Urinary bladder (tissue), 4 donors: ENCODE results near the gene SCOC. TPM values are rescaled to one million over a fixed set of nuclear protein-coding genes. Genes with fewer than 3 reads are reported as not detected.
"Not testable (repeated sequence)": the region's sequence is repeated elsewhere in the genome, so short reads cannot be mapped to it uniquely, and the experiment has no call there.

Experiments
- DNase-seq: peaks from one replicate; pipeline ENCODE4 v3.0.0-alpha.2; 2015; ENCODE audit errors: extremely low spot score
- H3K27ac ChIP-seq: one replicate; pipeline ENCODE4 v1.5.1; 2013; ENCODE audit warnings: low read depth, mild to moderate bottlenecking, moderate library complexity
- H3K36me3 ChIP-seq: one replicate; pipeline ENCODE4 v1.6.1; 2013; ENCODE audit warnings: mild to moderate bottlenecking, moderate library complexity; ENCODE audit not compliant: insufficient read depth
- H3K4me1 ChIP-seq: one replicate; pipeline ENCODE4 v1.6.1; 2013; ENCODE audit warnings: mild to moderate bottlenecking, moderate library complexity; ENCODE audit not compliant: insufficient read depth
- H3K4me3 ChIP-seq: one replicate; pipeline ENCODE4 v1.5.1; 2013; ENCODE audit warnings: low read depth, low read length
- WGBS: extraction: QIAGEN DNeasy Blood & Tissue Kit; methylation state at CpG from one replicate; pipeline ENCODE4 v1.1.7; 2013; 5-methylcytosine and 5-hydroxymethylcytosine counted together
- polyA plus RNA-seq: library from polyadenylated mRNA; stranded (reverse); fragments of 200-250 nt; gene quantifications from one replicate; pipeline ENCODE4 v1.2.3, GENCODE V29; 2013
- total RNA-seq: library from RNA; depleted of rRNA; stranded (reverse); fragments of >200 nt; gene quantifications from one replicate; pipeline ENCODE4 v1.2.3, GENCODE V29; 2014
- donor health status: healthy with polysubstance abuse.
- donor health status: healthy.

SCOC gene
- total and polyA plus RNA-seq, 2 donors, result 59.9 to 73.0 TPM

DNA sequence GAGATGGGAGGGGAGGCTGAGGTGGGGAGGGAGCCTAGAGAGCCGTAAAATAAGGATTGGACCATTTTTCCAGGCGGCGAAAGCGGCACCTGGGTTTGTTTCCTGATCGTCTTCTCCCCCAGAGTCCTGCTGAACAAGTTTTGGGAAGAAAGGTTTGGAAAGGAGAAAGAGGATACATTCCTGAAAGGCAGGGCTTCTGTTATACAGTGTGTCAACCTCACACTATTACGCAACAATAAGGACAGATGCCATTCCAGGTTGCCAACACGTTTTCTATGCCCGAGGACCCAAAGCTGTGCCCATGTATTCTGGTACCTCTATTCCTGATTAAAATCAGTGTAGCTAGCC is 658 bp downstream of the SCOC start:
- Histone ChIP-seq H3K4me3 (peak overlapping the region; percentile 77), H3K27ac (peak overlapping the region; percentile 85), H3K4me1 (no peaks in the 10 kb centered on the region), H3K36me3 (no peaks in the 10 kb centered on the region)
- WGBS, result 4% methylated on average over 8 of the region's 8 CpGs
- no peak for DNase-seq

DNA sequence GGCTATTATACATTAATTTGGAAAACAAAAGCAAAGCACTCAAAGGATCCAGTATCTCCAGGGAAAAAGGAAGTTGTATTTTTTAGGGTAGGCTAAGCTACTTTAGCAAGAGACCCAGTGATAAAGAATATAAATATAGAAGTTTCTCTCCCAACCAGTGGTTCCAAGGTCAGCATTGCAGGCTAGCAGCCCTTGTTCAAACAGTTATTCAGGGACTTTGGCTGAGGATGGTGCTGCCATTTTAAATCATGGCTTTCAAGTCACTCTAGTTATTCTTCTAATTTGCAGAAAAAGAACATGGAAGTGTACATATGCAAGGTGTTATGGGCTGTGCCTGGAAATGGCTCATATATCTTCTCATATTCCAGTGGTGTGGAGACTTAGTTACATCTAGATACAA is 9.3 kb downstream of the SCOC start:
- no peak for DNase-seq
- H3K36me3 ChIP-seq, result peaks cover 6% of the 10 kb centered on the region
- H3K27ac ChIP-seq, result no peak overlapping the region
- no peak overlapping the region for H3K4me3 ChIP-seq
- H3K4me1 ChIP-seq, result no peaks in the 10 kb centered on the region

DNA sequence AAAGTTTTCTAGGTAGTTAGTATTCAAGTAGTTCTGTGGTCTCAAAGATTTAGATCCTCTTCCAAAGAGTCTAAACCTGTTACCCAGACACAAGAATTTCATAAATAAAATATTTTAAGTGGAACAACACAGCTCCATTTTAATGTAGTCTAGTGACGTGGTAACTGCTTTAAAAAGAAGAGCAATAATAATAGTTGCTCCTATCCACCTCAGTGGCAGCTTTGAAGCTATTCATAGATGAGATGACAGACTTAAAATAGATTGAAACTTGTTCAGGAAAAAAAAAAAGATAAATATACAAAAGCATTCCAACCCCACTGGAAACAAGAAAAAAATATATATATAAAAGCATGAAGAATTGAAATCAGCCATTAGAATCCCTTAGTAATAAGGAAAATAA is 14.6 kb downstream of the SCOC start:
- no peak overlapping the region for H3K4me3 ChIP-seq
- no peak for DNase-seq
- H3K27ac ChIP-seq, result no peak overlapping the region
- peaks cover 5% of the 10 kb centered on the region for H3K36me3 ChIP-seq
- 91% methylated on average over 1 of the region's 1 CpG for WGBS
- H3K4me1 ChIP-seq, result no peaks in the 10 kb centered on the region

DNA sequence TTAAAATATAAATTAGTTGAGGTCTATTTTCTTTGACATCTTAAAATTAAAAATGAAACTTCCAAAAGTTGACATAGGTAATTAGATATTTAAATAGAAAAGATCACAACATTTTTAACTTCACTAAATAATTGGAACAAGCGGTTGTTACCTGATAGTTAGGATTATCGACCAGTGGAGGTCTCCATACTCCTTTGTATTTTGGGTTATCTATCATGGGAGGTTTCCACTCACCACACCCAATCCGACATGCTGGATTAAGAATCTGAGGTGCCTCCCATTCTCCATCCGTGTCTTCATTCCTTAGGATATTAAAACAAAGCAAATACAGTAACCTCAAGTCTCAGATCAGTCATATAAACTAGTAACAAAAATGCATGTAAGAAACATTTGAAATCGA is 22.2 kb downstream of the SCOC start:
- 75% methylated on average over 5 of the region's 5 CpGs for WGBS
- H3K4me1 ChIP-seq, result no peaks in the 10 kb centered on the region
- DNase-seq, result no peak

DNA sequence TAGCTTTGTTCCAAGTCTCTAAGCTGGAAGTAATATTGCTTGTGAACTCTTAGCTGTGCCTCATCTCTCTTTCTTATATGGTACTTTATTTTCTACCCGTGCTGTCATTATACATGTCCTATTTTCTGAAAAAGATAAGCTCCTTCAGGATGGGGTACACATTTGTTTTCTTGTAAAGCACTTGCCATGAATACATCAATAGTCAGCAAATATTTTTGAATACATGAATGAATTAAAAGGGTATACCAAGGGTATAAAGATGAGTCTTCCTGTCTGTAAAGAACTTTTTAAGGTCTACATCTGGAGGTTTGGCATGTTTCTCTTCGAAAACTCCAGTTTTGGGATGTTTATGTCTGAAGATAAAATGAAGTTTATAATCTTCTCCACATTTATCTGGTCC is 26.7 kb downstream of the SCOC start:
- DNase-seq, result no peak
- Histone ChIP-seq H3K4me1 (no peaks in the 10 kb centered on the region), H3K27ac (no peak overlapping the region), H3K36me3 (no peaks in the 10 kb centered on the region), H3K4me3 (no peak overlapping the region)
- WGBS, result 40% methylated on average over 2 of the region's 2 CpGs

More for the DNA sequence above, 22.2 kb downstream of the SCOC start:
- Histone ChIP-seq H3K4me3 (no peak overlapping the region), H3K27ac (no peak overlapping the region), H3K36me3 (no peaks in the 10 kb centered on the region)

DNA sequence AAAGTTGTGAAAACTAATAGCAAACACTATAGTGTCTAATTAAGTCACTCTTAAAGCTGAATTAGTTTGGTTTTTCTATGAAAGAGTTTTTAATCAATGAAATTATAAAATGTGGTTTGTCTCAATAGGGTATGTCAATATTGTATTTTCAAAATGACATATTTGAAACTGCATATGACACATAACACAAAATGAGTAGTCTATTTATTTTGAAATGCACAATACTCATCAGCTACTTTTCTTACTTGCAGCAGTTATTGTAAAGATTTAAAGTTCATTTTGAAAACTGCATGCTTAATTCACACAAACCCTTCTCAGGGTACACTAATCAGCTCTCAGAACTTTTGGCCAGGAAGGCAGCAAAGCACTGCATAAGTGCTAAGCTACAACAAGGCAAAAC is 32.8 kb downstream of the SCOC start:
- no peak for DNase-seq
- H3K4me1 ChIP-seq, result no peaks in the 10 kb centered on the region
- no peak overlapping the region for H3K4me3 ChIP-seq
- H3K27ac ChIP-seq, result no peak overlapping the region
- no peaks in the 10 kb centered on the region for H3K36me3 ChIP-seq

DNA sequence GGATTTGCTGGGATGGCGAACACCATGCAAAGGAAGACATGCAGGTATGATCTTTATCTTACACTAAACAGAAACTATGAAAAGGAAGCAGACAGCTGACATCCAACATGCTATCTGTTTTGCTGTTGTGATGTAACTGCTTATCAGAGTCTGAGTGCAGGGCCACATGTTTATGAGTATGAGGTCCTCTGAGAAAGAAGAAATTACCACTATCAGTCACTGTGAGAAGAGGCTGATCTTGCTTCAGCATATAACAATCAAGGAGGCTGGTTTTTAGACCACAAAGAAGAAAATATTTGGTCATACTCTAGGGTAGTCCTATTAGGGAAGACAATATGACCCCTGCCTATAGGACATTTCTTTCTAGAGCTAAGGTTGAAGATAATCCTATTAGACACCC is 35.5 kb downstream of the SCOC start:
- DNase-seq, result no peak
- Histone ChIP-seq H3K27ac (no peak overlapping the region), H3K4me3 (no peak overlapping the region), H3K4me1 (no peaks in the 10 kb centered on the region), H3K36me3 (no peaks in the 10 kb centered on the region)
- 86% methylated on average over 1 of the region's 1 CpG for WGBS

DNA sequence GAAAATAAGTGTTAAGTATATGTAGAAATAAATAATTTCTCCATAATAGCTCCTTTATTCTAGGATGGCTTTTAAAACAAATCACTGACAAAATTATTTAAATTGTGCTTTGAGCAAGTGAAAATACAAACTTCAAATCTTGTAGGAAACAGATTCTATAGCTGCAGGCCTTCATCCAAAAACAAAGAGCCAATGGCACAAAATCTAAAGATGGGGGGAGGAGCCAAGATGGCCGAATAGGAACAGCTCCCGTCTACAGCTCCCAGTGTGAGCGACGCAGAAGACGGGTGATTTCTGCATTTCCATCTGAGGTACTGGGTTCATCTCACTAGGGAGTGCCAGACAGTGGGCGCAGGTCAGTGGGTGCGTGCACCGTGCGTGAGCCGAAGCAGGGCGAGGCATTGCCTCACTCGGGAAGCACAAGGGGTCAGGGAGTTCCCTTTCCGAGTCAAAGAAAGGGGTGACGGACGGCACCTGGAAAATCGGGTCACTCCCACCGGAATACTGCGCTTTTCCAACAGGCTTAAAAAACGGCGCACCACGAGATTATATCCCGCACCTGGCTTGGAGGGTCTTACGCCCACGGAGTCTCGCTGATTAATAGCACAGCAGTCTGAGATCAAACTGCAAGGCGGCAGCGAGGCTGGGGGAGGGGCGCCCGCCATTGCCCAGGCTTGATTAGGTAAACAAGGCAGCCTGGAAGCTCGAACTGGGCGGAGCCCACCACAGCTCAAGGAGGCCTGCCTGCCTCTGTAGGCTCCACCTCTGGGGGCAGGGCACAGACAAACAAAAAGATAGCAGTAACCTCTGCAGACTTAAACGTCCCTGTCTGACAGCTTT is 39.9 kb downstream of the SCOC start:
- not testable (repeated sequence) for H3K36me3 ChIP-seq, H3K4me1 ChIP-seq, DNase-seq, H3K4me3 ChIP-seq, H3K27ac ChIP-seq
- WGBS, result 92% methylated on average over 31 of the region's 32 CpGs

DNA sequence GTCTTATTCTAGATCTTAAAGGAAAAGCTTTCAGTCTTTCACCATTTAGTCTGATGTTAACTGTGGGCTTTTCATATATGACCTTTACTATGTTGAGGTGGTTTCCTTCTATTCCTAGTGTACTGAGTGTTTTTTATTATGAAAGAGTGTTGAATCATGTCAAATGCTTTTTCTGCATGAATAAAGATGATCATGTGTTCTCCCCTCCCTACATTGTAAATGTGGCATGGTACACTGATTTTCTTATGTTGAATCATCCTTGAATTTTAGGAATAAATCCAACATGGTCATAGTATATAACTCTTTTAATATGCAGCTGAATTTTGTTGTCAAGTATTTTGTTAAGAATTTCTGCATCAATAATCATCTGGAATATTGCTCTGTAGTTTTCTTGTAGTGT is 49.7 kb downstream of the SCOC start:
- no peak for DNase-seq
- Histone ChIP-seq H3K27ac (no peak overlapping the region), H3K36me3 (no peaks in the 10 kb centered on the region), H3K4me1 (no peaks in the 10 kb centered on the region), H3K4me3 (no peak overlapping the region)

DNA sequence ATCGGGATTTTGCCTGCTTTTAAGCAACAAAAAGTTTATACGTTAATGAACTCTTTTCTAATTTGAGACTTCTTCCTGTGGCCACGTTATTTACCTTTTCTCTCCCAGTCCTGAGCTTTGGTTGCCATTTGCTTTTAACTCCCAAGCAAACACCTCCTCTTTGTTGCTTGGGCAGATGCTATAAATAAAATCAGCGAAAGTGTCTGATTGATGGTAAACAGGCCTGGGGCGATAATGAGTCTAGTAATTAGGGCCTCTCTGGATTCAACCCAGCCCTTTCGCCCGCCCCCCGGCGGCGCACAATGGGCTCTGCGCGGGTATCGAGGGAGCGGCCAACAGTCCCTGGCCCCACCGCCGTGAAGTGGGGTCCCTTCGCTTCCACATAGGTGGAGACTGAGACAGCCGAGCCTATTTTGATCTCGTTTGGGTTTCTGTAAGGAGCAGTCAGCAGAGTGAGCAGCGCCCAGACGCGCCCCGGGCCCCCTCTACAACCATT is 53.2 kb downstream of the SCOC start:
- Histone ChIP-seq H3K4me3 (peak overlapping the region; percentile 49), H3K4me1 (no peaks in the 10 kb centered on the region), H3K36me3 (no peaks in the 10 kb centered on the region), H3K27ac (no peak overlapping the region)
- 5% methylated on average over 23 of the region's 23 CpGs for WGBS
- DNase-seq, result no peak

DNA sequence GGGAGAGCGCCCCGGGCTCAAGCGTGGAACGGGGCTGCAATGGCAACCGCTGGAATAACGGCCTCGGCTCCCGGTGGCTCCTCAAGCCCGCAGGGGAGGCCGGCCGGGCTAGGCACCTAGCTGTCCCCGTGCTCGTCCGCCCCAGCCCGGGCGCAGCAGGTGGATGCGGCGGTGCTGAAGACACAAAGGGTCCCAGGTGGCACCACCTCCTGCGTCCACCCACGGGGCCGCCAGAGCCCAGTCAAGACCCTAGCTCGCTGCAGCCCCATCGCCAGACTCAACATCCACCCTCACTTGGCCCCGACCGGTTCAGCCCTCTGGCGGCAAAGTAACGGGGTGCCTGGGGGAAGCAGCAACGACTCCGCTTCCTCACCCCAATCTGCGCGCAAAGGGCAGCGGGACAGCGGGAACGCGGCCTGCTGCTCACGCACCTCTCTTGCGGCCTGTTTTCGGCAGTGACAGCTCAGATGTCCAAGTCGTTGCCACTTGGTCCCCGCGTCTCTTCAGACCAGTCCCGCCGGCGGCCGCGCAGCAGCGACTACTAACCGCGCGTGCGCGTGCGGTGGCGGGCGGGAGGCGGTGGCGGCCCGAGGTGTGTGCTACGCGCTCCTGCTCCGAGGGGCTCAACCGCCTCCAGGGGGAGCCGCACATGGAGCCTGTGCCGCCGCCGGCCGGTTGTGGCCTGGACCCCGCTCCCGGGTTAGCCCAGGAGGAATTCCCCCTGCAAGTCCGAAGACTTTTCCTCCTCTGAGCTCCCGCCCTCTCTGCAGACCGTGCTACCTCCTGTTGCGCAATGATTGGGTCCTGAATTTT is 53.9 kb downstream of the SCOC start, which contains the start of gene CLGN:
Gene CLGN (minus strand): TSS at position 543 of the 813 bp plus-strand sequence. CDS start 14,570 bp downstream, outside the sequence.
- peak within 1 kb of the TSS; percentile 49 for H3K4me3 ChIP-seq
- H3K4me1 ChIP-seq, result no peaks in the 10 kb centered on the region
- no peak within 1 kb of the TSS for H3K27ac ChIP-seq
- WGBS, result under 1% methylated on average over 73 of the region's 73 CpGs
- no peaks in the 10 kb centered on the region for H3K36me3 ChIP-seq
- DNase-seq, result peak; percentile 41

DNA sequence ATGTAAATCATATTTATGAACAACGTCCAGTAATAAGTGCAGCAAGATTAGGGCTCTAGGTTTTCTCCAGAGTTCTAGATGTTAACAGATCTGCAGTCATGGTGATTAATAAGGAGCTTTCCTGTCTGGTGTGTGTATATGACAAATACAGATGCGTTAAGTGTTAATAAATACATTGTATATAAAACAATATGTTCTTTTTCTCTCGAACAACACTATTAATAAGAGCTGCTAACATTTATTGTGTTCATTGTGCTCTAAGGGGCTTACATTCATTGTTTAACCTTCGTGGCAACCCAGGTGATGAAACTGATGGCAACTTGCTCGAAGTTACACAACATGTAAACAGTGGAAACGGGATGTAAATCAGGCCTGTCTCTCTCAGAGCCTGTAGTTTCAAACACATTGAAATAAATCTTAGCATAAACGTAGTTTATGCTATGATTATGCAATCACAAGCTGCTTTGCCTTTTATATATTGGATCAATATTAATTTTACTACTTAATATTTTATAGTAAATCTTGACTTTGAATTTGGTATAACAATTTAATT is 54.5 kb downstream of the SCOC start:
- no peak overlapping the region for H3K27ac ChIP-seq
- peak overlapping the region; percentile 49 for H3K4me3 ChIP-seq
- H3K36me3 ChIP-seq, result no peaks in the 10 kb centered on the region
- DNase-seq, result no peak
- 41% methylated on average over 7 of the region's 7 CpGs for WGBS
- H3K4me1 ChIP-seq, result no peaks in the 10 kb centered on the region
